BLaER1 (cell line): Measurements from ENCODE around the gene TMPRSS4.

Source experiments
- H3K27ac ChIP-seq: shearing (Covaris generic); formaldehyde crosslinking; 2 replicates; pipeline ENCODE4 v1.8.1; 2022
- H3K27me3 ChIP-seq: shearing (Covaris generic); formaldehyde crosslinking; 2 replicates; pipeline ENCODE4 v1.8.1; 2022
- H3K36me3 ChIP-seq: shearing (Covaris generic); formaldehyde crosslinking; 2 replicates; pipeline ENCODE4 v1.8.1; 2022
- H3K4me1 ChIP-seq: shearing (Covaris generic); formaldehyde crosslinking; 2 replicates; pipeline ENCODE4 v1.8.1; 2022
- H3K4me2 ChIP-seq: shearing (Covaris generic); formaldehyde crosslinking; 2 replicates; pipeline ENCODE4 v1.8.1; 2022
- H3K4me3 ChIP-seq: shearing (Covaris generic); formaldehyde crosslinking; 2 replicates; pipeline ENCODE4 v1.8.1; 2022
- H3K9ac ChIP-seq: shearing (Covaris generic); formaldehyde crosslinking; 2 replicates; pipeline ENCODE4 v1.8.1; 2022
- H3K9me3 ChIP-seq: shearing (Covaris generic); formaldehyde crosslinking; 2 replicates; pipeline ENCODE4 v1.8.1; 2022
- H4K20me1 ChIP-seq: shearing (Covaris generic); formaldehyde crosslinking; 2 replicates; pipeline ENCODE4 v1.8.1; 2022
- Cebpa-rat ChIP-seq: shearing (Covaris generic); IDR thresholded peaks from 2 replicates; pipeline ENCODE4 v1.8.1; 2022

The TMPRSS4 gene

DNA sequence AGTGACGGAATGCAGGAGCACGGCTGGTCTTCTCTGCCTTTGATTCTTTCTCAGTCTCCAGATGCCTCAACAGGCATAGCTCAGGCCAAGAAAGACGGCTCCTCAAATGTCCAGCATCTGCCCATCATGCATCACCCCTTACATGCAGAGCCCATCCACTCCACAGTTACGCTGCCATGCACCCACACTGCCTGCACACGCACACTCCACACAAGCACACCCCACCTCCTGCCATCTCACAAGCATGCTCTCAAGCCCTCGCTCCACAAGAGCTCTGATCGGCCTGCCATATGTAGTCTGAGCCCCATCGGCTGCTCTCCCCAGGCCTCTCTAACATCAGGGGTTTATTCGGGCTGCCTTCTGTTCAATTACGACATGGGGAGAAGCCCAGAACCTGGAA is 56.9 kb downstream of the TMPRSS4 start:
- Histone ChIP-seq H3K27me3 (no peaks in the 10 kb centered on the region), H3K9ac (no peak overlapping the region), H3K4me1 (no peaks in the 10 kb centered on the region), H3K36me3 (no peaks in the 10 kb centered on the region), H3K27ac (no peak overlapping the region), H4K20me1 (no peaks in the 10 kb centered on the region), H3K4me2 (no peak overlapping the region), H3K4me3 (no peak overlapping the region), H3K9me3 (no peaks in the 10 kb centered on the region)
- TF ChIP-seq Cebpa-rat, result no peak

DNA sequence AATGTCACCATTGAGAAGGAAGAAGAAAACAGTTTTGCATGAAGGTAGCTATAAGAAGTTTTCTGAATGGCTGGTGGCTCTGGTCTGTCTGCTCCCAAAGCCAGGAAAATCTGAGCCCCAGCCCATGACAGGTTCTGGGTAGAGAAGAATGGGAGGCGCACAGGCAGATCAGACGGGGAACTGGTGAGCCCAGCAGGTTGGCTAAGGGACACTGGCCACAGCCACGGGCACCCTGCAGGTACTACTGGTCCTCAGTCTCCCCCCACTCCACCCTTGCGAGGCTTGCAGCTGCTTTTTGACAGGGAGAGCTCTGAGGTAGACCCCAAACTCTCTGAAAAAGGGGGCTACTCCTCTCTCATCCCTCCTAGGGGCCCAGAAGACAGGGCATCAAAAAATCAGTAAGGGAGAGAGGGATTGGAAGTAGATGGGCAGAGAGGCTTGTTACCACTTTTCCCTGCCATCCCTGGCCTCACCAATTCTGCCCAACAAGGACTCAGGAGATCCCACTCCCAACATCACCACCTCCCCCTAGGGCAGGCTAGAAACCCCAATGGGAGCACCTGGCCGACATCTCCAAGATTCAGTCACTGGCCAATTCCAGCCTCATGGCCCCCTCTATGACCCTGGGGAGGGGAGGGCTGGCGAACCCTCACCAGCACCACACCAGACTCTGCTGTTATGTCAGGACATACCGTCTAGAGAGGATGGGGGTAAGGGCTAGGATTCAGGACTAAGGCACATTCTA is 58.3 kb downstream of the TMPRSS4 start:
- no peak overlapping the region for H3K9ac ChIP-seq
- H3K27ac ChIP-seq, result no peak overlapping the region
- H3K36me3 ChIP-seq, result no peaks in the 10 kb centered on the region
- TF ChIP-seq Cebpa-rat, result no peak
- H3K9me3 ChIP-seq, result no peaks in the 10 kb centered on the region
- no peaks in the 10 kb centered on the region for H3K27me3 ChIP-seq
- H3K4me3 ChIP-seq, result no peak overlapping the region
- H4K20me1 ChIP-seq, result no peaks in the 10 kb centered on the region
- no peak overlapping the region for H3K4me2 ChIP-seq
- H3K4me1 ChIP-seq, result no peaks in the 10 kb centered on the region

GRCh38 chr11:118135796-118136165 is 58.9 kb downstream of the TMPRSS4 start:
- Histone ChIP-seq H3K9me3 (no peaks in the 10 kb centered on the region), H3K27me3 (no peaks in the 10 kb centered on the region), H3K4me1 (no peaks in the 10 kb centered on the region), H3K4me3 (no peak overlapping the region), H3K9ac (no peak overlapping the region), H3K27ac (no peak overlapping the region), H4K20me1 (no peaks in the 10 kb centered on the region), H3K4me2 (no peak overlapping the region), H3K36me3 (no peaks in the 10 kb centered on the region)
- TF ChIP-seq Cebpa-rat, result no peak

DNA sequence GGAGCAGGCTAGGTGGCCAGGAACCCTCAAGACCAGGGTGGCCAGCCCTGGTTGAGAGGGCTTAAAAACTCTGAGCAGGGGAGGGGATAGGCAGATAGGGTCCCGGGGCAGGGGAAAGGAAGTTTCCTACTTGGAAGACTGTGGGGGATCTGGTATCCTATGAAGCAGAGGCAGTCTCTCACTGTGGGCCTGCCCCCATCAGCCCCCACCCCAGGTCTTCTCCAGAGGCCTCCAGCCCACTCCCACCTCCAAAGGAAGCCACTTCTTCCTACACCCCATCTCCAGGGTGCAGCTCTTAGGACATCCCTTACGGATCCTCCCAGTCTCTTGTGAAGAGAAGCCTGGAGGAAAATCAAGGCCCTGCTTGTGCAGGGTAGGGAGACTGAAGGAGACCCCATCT is 59.5 kb downstream of the TMPRSS4 start:
- Histone ChIP-seq H3K9ac (no peak overlapping the region), H3K4me2 (no peak overlapping the region)

GRCh38 chr11:118136801-118137200 is 59.9 kb downstream of the TMPRSS4 start:
- Histone ChIP-seq H3K36me3 (no peaks in the 10 kb centered on the region), H3K9me3 (no peaks in the 10 kb centered on the region), H4K20me1 (no peaks in the 10 kb centered on the region), H3K9ac (no peak overlapping the region), H3K27me3 (no peaks in the 10 kb centered on the region), H3K4me2 (no peak overlapping the region), H3K4me3 (no peak overlapping the region), H3K4me1 (no peaks in the 10 kb centered on the region), H3K27ac (no peak overlapping the region)
- no peak for TF ChIP-seq Cebpa-rat

More for the DNA sequence above, 59.5 kb downstream of the TMPRSS4 start:
- Histone ChIP-seq H3K27me3 (no peaks in the 10 kb centered on the region), H3K27ac (no peak overlapping the region), H3K9me3 (no peaks in the 10 kb centered on the region), H3K36me3 (no peaks in the 10 kb centered on the region), H4K20me1 (no peaks in the 10 kb centered on the region), H3K4me1 (no peaks in the 10 kb centered on the region), H3K4me3 (no peak overlapping the region)
- no peak for TF ChIP-seq Cebpa-rat

GRCh38 chr11:118138839-118139420 is 62.1 kb downstream of the TMPRSS4 start:
- H4K20me1 ChIP-seq, result no peaks in the 10 kb centered on the region
- H3K27me3 ChIP-seq, result peaks cover 12% of the 10 kb centered on the region
- H3K36me3 ChIP-seq, result no peaks in the 10 kb centered on the region
- H3K27ac ChIP-seq, result no peak overlapping the region
- no peak overlapping the region for H3K9ac ChIP-seq
- H3K4me2 ChIP-seq, result no peak overlapping the region
- H3K4me1 ChIP-seq, result no peaks in the 10 kb centered on the region
- H3K9me3 ChIP-seq, result no peaks in the 10 kb centered on the region
- no peak for TF ChIP-seq Cebpa-rat
- H3K4me3 ChIP-seq, result no peak overlapping the region

DNA sequence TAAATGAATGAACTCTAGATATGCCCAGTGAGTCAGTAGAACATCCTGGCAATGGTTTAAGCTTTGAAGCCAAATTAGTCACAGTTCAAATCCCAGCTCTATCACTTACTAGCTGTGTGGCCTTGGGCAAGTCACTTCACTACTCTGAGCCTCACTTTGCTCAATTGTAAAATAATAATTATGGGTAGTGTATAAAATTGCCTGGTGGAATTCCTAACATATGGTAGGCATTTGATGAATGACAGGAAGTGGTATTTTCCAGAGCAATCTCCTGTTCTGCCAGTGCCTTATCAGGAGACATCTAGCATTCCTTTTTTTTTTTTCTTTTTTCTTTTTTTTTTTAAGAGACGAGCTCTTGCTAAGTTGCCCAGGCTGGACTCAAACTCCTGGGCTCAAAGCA is 62.7 kb downstream of the TMPRSS4 start:
- H3K27me3 ChIP-seq, result peaks cover 18% of the 10 kb centered on the region
- no peak overlapping the region for H3K4me2 ChIP-seq
- no peaks in the 10 kb centered on the region for H3K9me3 ChIP-seq
- no peaks in the 10 kb centered on the region for H3K36me3 ChIP-seq
- no peaks in the 10 kb centered on the region for H3K4me1 ChIP-seq
- TF ChIP-seq Cebpa-rat, result no peak
- no peak overlapping the region for H3K9ac ChIP-seq
- no peak overlapping the region for H3K4me3 ChIP-seq
- no peak overlapping the region for H3K27ac ChIP-seq
- H4K20me1 ChIP-seq, result no peaks in the 10 kb centered on the region

DNA sequence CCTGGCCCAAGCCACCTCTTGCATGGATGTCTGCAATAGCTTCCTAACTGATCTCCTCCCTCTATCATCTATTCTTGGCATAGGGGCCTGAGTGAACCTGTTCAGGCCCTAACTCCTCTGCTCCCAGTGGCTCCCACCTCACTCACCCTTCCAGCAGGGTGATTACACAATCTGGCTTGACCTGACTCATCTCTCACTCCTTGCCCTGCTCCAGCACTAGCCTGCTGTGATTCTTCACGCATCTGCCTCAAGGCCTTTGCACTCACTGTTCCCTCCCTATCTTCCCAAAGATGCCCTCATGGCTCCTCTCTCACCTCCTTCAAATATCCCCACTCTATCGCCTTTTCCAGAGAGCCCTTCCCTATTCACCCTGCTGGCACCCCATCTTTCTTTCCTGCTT is 65.2 kb downstream of the TMPRSS4 start:
- no peak for TF ChIP-seq Cebpa-rat

DNA sequence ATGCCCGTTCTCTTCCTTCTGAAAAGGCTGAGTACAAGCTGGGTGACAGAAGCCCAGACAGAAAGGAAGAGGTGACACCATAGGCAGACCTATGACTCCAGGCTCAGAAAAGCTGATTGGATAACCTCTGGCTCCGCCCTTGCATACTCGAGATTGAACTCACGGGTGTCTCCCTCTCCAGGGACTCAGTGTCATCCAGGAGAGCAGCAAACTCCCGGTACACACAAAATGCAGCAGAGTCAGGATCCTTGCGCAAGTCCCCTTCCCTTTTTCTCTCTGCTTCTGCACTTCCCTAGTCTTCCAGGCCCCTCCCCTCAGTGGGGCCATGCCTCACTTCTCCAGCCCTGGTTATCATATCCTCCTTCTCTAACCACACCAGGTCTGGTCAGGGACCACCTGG is 65.9 kb downstream of the TMPRSS4 start:
- H3K36me3 ChIP-seq, result no peaks in the 10 kb centered on the region
- H3K9me3 ChIP-seq, result no peaks in the 10 kb centered on the region
- H4K20me1 ChIP-seq, result no peaks in the 10 kb centered on the region
- peaks cover 4% of the 10 kb centered on the region; the same call in 1 of the 2 replicates for H3K4me1 ChIP-seq
- no peak overlapping the region for H3K4me2 ChIP-seq
- H3K27me3 ChIP-seq, result peaks cover 51% of the 10 kb centered on the region
- no peak for TF ChIP-seq Cebpa-rat
- no peak overlapping the region for H3K9ac ChIP-seq
- H3K4me3 ChIP-seq, result no peak overlapping the region
- H3K27ac ChIP-seq, result no peak overlapping the region

More for the DNA sequence above, 65.2 kb downstream of the TMPRSS4 start:
- H3K27ac ChIP-seq, result no peak overlapping the region
- no peaks in the 10 kb centered on the region for H4K20me1 ChIP-seq
- no peaks in the 10 kb centered on the region for H3K9me3 ChIP-seq
- H3K4me3 ChIP-seq, result no peak overlapping the region
- no peak overlapping the region for H3K4me2 ChIP-seq
- H3K27me3 ChIP-seq, result peaks cover 43% of the 10 kb centered on the region
- H3K9ac ChIP-seq, result no peak overlapping the region
- H3K4me1 ChIP-seq, result no peaks in the 10 kb centered on the region
- no peaks in the 10 kb centered on the region for H3K36me3 ChIP-seq

DNA sequence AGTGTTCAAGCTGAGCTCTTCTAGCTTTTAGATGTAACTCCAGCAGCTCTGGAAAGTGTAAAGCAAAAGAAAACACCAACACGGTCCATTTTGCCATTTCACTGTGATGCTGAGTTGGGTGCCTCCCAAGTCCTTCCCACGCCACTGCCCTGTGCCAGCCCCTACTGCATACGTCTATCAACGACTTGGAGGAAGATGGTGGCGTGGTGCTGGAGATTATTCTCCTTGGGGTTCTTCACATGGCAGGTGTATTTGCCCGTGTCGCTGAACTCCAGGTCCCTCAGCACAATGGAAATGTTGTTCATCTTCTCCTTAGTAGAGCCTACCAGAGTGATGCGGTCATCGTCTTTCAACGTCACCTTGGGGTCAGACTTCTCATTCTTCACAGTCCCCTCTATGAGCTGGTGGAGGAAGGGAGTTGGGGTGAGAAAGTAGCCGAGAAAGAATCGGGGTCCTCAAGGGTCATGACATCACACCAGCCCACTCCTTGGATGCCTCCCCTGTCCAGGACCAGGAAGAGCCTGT is 66.8 kb downstream of the TMPRSS4 start:
- no peak overlapping the region for H3K27ac ChIP-seq
- H3K4me1 ChIP-seq, result peaks cover 4% of the 10 kb centered on the region; the same call in 1 of the 2 replicates
- H3K36me3 ChIP-seq, result no peaks in the 10 kb centered on the region
- H3K9me3 ChIP-seq, result no peaks in the 10 kb centered on the region
- peaks cover 60% of the 10 kb centered on the region for H3K27me3 ChIP-seq
- H3K4me3 ChIP-seq, result no peak overlapping the region
- no peak for TF ChIP-seq Cebpa-rat
- no peak overlapping the region for H3K4me2 ChIP-seq
- H4K20me1 ChIP-seq, result no peaks in the 10 kb centered on the region
- no peak overlapping the region for H3K9ac ChIP-seq
